ENCODE data around the gene BANK1.

Gene BANK1

DNA sequence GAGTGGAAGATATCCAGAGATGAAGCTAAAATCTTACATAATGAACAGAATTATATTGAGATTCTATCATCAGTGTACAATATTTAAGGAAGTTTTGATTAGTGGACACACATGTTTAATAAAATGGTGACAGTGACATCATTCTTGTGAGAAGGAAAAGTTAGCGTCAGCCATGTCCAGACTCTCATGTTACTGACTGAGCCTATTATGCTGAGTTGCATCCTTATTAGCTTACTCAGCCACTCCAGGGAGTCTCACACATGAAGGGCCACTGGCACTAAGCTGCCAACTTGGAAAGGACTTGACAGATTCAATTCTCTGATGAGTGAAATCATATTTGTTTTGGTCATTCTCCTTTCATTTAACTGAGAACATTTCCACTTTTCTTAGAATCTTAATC is 170.6 kb downstream of the BANK1 start:
- no peak for DNase-seq

DNA sequence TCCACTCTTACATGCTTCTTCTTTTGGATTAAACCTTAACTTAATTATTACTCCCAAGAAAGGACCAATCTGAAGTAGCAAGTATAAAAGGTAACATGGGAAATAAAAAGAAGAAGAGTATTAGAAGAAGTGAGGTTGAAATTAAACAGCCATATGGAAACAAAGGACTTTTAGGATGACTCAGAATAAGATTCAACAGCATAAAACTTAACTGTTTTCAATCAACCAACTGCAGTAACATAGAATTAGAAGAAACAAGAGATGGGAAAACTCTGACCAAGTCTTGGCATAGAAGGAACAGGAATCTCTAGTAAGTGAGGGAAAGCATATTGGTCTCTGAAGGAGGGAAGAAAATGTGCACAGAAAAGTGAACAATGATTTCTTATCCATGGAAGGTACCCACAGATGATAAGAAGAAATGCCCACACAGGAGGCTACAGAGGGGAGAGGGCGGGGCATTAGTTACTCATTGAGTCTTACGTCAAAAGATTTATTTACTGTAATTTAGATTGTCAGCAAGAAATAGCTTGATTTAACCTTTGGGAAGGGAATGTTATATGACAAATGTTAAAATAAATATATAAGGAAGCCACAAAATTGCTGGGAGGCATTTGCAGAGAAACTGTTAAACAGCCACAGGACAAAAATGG is 177.3 kb downstream of the BANK1 start:
- DNase-seq, result no peak

DNA sequence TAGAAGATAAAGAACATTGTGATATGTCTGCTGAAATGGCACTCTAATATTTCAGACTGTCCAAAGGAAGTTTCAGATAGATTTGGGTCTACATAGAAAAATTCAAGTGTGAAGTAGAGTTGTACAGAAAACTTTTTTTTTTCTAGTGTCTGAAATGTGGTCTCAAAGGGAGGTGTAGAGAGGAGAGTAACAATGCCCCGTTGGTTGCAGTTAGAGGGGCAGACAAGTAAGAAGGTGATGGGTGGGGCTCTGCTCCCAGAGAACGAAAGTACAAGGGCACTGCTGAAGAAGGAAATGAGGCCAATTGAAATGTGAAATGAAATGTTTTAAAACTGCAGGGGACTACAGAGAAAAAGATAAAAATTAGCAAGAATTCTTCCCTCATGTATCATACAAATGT is 177.8 kb downstream of the BANK1 start:
- DNase-seq, result no peak

DNA sequence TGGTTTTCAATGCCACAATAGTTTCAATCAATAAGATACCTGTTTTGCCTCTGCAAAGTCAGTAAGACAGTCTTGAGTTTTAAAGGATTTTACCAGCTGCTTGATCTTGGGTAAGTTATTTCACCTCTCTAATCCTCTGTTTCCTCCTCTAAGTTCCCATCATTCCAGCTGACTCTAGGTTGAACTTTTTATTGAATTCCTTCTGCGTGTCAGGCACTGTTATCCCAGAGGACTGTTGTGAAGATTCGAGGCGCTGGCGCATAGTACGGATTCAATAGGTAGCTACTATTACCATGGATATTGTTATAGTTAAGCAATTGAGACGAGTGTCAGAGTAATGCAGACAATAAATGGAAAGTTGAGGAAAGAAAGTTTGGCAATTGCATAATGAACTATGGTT is 179.4 kb downstream of the BANK1 start:
- DNase-seq, result no peak

DNA sequence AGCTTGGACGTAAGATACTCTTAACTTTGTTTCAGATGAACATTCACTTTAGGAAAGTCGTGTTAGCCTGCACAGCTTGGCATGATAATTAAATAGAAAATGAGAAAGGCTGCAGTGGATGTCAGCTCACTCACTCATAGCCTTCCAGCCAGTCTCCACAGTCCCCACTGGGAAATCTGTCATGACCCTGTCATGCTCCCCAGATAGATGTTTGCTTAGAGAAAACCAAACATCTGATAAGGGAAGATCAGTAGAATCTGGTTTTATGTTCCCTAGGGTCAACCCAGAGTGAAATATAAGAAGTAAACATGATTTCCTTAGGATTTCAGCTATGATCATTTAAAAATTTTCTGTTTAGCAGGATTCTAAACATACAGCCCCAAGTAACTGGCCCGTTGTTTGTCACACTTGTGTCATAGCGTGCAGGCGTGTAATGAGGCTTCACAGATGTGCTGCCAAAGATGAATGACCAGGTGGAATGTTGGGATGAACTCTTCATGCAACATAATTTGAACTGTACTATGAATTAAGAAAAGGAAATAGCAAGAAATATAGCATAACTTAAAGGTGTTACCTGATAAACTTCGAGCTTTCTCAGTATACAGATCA is 180.1 kb downstream of the BANK1 start:
- DNase-seq, result no peak

DNA sequence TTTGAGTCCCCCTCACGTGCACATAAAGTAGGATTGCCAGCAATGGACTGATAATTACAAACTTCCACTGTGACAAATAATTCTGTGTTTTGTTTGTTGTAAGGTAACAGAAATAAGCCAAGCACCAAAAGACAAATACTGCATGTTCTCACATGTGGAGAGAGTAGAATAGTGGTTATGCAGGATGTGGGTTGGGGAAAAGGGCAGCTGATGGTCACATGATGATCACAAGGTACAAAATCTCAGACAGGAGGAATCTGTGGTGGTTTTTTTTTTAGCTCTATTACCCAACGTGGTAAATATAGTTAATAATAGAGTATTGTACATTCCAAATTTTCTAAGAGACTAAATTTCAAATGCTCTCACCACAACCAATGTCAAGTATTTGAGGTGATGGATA is 182.3 kb downstream of the BANK1 start:
- DNase-seq, result no peak

DNA sequence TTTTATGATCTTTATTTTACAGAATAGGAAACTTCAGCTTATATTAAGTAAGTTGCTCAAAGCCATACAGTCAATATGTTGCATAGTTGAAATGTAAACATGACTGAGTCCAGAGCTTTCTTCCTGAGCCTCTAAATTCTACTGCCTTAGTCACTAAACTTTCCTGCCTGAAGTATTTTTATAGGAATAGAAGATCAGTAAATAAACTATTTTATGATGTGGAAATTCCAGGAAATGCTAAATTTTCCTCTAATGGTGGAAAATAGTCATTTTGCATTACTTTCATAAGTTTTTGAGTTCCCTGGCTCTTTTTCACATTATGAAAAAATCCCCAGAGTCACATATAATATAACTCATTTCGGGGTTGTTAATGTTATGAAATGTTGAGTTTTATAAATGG is 182.8 kb downstream of the BANK1 start:
- no peak for DNase-seq

DNA sequence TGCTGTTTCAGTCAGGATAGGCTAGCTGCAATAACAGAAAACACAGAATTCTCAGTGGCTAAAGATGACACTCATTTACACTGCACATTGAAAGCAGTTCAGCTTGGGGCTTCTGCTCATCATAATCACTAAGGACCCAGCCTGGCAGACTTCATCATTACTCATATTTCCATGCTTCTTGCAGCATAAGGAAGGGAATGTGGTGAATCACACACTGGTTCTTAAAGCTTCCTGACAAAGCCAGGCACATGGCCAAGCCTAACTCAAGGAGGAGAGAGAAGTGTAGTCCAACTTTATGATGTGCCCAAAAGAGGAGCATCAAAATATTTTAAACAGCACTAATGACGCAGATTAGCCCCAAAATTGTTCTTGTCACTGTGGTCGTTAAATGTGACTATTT is 186.5 kb downstream of the BANK1 start:
- no peak for DNase-seq

DNA sequence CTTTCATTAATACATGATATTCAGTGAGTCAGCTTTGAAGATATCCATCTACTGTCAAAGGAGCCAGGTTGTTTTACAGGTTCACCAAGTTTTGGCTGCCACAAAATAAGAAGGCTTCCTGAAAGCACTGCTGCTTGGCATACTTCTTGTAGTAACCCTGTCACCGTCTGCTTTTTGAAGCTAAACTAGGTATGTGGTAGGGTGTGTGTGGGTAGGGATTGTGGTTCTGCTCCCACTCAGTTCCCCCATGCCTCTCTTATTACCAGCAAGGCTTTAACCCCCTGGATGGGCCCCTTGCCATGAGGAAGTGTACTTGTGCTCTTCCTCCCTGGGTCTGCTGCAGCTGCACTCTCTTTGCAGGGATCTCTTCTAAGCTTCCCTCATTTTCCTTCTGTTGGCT is 191.2 kb downstream of the BANK1 start:
- DNase-seq, result no peak

DNA sequence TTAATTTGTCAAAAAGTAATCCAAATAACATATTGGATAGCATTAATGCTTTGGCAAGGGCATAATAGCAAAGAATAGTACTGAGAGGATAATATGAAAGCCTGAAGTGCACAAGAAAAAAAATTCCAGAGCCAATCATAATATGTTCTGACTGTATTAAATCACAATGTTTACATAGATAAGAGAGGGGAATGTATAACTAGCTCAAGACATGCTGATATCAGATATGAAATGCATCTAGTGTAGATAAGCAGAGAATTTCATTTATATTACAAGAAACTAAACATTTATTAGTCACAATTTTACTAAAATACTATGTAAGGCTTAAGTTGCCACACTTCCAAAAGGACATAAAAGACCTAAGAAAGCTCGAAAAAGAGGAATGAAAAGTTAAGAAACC is 193.3 kb downstream of the BANK1 start:
- DNase-seq, result no peak

DNA sequence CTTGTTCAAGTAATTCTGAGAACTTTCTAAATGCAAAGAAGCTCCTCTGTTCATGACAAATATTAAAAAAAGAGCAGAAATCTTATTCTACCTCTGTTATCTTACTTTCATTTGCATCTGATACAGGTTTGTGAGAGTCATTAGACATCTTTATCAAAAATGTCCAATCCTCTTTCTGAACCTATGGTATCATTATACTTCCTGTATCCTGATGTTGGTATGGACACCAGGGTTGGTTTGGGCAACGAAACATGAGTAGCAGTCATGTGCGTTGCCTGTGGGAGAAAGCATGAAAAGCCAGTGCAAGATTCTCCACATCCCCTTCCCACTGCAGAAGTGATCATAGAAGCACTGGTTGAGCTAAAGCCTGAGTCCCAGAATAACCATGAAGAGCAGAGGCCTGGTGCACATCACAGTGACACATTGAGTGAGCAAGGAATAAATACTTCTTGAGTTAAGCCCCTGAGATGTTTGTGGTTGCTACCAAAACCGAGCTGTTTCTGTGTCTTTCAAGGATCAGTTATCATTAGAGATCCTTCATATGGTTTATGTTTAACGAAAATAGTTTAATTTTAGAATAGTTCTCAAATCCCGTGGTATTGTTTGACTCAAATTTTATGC is 197.2 kb downstream of the BANK1 start:
- DNase-seq, result no peak

DNA sequence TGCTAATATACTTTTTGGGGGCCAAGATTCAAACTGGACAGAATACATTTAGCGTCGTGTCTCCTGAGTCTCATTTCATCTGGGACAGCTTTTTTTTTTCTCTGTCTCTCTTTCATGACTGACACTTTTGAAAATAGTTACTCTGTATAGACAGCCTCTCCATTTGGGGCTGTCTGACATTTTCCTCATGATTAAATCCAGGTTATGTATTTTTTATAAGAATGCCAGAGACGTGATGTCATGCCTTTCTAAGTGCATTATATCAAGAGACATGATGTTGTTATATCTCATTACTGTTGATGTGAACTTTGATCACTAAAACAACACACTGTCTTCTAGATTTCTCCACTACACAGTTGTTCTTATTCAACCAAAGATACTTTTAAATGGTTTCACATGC is 199.0 kb downstream of the BANK1 start:
- DNase-seq, result no peak

DNA sequence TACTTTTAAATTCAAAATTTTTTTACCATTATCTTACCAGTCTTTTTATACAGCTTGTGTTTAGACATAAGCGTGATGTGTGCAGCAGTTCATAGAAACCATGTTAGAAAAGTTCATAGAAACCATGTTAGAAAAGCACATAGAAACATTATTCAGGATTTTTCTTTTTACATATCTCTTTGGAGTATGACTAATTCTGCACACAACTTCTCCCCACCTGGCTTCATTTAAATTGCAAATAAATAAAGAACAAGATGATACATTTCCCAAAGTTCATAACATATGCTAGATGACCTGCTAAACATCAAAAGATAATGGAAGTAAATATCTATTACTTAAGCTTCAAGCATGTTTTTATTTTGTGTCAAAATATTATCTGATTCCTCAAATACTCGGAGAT is 201.9 kb downstream of the BANK1 start:
- DNase-seq, result no peak

DNA sequence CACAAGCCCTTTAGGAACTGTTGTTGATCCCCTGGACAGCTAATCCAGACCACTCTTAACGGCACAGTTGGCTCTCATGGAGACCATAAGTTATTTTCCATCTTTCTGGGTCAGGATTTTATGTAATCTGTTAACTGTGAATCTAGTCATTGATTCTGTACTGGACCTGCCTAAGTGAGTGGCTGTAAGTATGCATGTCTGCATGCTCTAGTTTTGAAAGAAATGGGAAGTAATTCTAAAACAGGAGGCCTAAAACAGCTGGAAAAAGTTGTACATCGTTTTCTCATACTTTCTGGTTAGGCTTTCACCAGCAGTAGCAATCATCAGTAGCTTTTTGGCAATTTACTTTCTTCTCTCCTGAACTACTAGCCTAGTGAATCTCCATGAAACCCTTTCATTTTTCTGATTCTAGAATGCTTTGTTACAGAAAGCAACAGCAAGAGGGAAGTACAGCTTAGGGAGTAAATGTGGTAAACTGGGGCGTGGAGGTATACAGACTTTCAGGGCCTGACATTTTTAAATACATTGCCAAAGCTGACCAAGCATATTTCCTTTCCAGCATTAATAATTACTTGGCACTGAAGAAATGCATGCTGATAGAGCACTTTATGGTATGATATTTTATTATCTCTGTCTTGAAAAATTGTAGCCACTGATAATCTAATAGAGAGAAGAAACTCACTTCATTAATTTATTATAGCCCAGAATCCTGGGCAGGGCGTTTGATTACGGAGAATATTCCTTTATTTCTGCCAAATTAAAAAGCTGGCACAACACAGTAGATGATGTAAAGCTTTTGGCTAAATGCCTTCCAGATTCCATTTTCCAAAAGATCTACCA is 202.7 kb downstream of the BANK1 start:
- no peak for DNase-seq

DNA sequence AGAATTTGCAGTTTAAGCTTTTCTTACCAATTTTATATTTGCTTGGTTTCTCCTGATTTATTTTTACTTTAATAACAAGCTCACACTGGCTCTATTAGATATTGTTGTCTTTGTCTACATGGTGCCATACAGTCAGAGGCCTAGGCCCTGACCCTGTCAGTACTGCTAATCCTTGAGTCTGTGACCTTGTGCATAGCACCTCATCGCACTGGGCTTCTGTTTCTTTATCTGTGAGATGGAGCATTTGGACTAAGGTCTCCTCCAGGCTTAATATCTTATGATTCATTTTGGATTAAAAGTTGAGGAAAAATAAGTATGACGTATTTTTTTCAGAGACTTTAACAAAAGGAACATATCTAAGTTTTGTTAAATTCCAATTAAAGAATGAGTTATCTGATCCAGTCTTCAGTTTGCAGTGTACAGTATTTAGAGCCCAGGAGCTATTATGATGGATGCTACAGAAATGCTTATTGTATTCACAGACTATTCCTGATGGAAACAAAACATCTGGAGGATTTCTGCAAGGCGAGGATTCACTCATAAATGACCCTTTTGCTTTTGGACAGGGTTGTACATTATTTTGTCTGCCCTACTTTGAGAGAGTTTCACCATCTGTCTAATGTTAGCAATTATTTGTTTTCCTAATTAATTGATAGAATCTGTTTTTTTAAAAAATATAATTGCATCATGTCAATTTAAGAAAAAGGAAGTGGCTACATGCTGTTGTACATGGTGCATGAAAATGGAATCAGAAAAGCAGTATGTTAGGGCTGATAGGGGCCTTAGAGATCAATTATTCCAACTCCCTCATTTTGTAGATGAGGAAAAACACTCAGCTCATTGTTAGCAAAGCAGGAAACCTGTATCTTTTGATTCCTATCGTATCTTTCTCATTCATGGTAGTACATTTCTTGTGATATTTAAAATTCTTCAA is 203.6 kb downstream of the BANK1 start:
- DNase-seq, result no peak

DNA sequence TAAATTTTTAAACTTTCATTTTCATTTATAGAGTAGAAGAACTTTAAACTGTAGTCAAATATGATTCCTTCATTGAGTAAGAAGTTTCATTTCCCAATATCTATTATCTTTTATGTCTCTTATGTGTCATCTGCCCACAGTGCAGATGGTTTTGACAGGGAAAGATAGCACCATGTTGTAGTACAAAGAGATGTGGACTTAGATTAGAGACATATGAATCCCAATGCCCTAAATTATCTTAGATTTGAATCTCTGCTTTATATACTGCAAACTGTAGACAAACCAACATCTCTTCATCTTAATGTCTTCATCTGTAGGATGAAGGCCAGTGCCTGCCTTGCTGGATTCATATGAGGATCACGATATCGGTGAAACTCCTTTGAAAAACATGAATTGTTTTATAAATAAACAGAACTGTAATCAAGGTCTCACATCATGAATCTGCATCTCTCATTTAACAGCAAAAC is 217.5 kb downstream of the BANK1 start:
- peak; percentile 45 for DNase-seq

DNA sequence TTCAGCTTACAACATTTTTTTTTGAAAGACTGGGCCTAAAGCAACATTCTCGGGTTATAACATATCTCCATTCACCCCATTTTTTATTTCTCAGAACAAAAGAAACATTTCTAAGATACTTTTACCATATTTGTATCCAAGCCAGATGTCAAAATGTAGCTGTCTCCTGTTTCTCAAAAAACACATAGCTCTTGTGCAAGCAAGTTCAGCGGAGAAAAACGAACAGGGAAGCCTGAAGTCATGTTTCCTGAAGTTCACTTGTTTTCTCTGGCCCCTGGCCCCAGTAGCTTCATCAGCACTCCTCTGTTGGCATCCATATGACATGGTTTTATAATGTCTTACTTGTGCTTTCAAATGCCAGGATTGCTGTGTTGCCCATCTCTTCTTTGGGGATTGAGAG is 218.2 kb downstream of the BANK1 start:
- DNase-seq, result no peak

DNA sequence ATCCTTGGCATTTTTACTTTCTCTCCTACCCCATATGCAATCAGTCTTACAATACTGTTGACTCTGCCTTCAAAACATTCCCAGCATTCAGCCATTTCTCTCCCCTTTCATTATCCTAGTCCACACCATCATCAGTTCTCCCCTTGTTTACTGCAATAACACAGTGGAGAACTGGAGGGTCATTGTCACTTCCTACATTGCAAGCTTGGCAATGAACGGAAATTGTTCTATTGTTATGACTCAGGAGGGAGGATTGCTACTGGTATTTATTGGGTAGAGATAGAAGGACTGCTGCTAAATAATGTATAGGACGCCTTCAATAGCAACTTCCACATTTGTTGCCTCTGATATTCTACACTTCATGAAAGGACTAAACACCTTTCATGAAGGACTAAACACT is 231.8 kb downstream of the BANK1 start:
- DNase-seq, result no peak

DNA sequence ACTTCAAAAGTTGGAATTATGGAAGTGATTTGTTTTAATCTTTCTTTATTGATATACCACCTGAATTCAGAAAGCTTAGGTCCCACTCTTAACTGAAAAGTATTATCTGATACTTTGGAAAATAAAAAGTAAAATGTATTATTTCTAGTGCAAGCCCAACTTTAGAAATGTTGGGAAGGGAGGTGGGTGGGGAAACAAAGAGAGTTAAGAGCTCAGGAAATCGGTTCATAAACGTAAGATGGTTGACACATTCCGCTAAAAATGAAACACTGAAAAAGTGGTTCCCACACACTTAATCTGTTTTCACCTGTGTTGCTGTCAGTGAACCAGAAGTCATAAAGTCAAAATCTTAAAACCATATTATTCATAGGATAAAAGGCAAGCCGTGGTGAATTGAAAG is 237.4 kb downstream of the BANK1 start:
- DNase-seq, result no peak

DNA sequence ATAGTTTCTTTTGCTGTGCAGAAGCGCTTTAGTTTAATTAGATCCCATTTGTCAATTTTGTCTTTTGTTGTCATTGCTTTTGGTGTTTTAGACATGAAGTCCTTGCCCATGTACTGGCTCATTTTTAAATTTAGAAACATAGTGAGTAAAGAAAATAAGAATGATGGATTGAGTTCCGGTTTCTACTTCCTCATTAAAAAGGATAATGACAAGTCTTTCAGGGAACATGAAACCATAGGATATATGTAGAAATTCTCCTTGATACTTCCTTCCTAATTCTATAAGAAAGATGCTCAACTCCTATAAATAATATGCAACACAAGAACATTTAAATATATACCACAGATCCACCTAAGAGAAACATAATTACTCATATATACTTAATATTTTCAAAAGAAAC is 240.9 kb downstream of the BANK1 start:
- DNase-seq, result no peak

DNA sequence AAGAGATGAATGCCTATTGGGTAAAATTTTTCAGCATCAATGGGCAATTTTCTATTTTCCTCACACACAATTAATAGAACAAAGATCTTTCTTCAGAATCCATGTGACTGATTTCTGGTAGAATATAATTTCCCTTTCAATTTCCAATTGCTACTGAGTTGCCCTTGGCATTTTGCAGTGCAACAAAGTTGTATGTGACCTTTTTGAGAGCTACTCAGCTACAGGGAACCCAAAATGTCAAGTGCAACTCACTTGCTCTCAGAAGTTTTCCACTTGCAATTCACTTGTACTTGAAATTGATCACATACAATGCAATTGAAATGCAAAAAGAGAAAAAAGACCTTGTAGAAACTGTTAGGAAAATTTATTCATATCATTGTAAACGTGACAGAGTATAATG is 245.5 kb downstream of the BANK1 start:
- no peak for DNase-seq

DNA sequence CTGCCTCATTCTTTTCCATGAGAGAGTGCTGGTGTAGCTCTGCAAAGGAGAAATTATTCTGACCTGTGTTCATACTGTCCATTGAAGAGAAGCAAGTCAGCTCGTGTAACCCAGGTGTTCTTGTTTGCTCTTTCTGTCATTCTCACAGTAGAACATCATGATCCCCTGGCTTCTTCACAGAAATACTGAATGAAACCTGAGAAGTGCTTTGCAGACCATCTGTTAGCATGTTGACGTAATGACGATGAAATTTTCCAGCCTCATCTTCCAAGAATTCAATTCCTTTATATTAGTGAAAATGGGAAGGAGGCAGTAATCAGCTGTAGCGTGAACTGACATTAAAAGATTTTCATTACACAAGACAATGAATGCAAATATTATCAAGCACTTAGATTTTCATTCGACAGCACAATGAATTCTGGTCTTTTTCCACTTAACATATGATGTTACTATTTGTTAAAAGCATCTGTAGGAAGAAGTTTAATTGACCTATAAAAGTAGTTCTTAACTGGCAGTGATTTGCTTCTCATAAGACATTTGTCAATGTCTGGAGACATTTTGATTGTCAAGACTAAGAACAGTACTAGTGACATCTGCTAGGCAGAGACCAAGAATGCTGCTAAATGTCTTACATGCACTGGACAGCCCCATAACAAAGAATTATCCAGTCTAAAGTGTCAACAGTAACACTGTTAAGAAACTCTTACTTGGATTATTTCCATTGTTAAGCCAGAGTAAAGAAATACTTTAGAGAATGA is 246.3 kb downstream of the BANK1 start:
- DNase-seq, result no peak
